ENCODE results near the gene VPS33A. TPM values are rescaled to one million over a fixed set of nuclear protein-coding genes. Genes with fewer than 3 reads are reported as not detected.

VPS33A gene
- total RNA-seq, 1 donor from 2014 or later, result 15.3 TPM

DNA sequence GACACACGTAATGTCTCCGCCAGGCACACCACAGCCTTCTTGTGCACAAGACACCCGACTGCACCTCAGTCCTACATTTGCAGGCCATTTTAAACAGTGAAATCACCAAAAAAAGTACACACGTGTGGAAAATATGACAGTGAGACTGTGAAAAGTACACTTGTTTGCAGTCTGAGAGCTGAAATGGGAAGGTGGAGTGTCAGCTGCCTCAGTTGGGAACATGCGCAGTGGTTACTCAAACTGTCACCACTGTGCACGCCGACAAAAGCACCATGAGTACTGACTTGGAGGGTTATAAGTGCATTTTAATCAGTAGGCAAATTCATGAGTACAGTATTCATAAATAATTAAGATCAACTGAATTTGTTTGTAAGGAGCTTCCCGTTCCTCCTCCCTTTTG lies 15.8 kb downstream of the VPS33A start:
- DNase-seq (ENCODE audit: low read depth in 2 of 2), result no peak

DNA sequence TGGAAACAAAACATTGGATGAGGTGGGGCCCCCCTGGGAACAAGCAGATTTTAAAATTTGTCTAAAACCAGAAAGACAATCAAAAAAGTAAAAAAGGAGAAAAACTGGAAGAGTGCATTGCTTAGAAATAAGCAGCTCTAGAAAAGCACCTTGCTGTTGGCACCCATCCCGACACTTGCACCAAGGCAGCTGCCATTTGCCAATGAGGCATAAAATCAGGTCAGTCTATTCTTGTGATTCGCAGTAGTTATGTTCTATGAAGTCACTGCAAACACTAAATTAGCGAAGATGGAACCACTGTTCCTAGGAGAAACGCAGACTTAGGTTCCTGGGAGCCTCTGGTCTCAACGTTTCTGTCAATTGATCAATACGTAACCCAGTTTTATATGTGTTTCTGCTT lies 16.2 kb downstream of the VPS33A start:
- DNase-seq (ENCODE audit: low read depth in 2 of 2), result no peak

DNA sequence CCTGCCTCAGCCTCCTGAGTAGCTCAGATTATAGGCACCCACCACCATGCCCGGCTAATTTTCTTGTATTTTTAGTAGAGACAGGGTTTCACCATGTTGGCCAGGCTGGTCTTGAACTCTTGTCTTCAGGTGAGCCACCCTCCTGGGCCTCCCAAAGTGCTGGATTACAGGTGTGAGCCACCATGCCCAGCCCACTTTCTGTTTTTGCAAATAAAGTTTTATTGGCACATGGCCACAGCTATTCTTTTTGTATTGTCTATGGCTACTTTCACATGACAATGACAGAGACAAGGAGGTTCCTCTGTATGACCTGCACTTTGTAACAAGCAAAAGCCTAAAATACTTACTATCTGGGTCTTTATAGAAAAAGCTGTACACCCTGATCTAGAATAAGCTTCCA lies 20.7 kb downstream of the VPS33A start:
- DNase-seq (ENCODE audit: low read depth in 2 of 2), result no peak

DNA sequence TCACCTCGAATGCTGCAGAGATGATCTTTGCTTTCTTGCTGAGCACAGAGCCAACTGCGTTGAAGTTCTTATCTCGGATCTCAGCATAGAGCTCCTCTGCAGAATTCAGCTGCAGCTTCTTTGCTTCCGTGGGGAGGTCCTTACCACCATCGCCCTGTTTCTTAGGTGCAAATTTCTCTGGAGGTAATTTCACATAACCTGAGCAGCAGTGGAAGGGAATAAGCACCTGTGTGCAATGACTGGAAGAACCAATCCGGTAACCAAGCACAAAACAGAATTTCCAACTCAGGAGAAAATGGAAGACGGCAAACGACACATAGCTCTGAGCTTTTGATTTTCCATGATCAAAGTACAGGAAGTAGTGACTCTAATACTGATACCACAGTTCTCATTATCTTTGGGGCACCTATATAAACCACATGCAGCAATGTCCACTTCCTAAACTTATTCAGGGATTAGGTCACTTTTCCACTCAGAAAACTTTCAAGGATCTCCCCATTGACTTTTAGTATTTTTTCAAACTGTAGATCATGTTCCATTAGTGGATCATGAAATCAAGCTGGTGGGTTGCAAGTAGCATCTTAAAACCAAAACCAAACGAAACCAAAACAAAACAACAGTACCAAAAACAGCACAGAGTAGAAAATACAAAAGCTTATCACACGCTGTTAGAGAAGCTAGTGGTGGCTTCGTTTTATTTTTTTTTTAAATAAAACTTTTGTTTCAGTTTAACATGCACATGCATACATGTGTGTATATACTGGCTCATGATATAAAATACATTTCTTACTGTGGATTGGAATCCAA lies 21.5 kb downstream of the VPS33A start:
- no peak for DNase-seq (ENCODE audit: low read depth in 2 of 2)

DNA sequence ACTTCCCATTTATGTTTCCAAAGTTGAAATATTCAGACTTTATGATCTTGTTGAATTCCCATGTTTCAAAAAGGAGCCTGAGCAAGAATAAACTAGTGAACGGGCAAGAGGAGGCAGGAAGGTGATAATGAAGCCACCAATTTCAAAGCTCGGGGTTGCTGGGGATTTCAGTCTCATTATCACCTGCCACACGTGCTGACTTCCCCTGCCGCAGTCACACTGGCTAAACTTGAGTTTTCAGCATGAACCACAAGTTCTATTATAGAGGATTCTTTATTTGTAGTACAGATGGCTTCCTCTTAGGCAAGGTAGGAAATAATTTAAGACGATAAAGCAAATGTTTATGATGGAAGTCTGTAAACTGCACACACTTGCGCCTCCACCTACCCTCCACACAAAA lies 22.3 kb downstream of the VPS33A start:
- no peak for DNase-seq (ENCODE audit: low read depth in 2 of 2)

DNA sequence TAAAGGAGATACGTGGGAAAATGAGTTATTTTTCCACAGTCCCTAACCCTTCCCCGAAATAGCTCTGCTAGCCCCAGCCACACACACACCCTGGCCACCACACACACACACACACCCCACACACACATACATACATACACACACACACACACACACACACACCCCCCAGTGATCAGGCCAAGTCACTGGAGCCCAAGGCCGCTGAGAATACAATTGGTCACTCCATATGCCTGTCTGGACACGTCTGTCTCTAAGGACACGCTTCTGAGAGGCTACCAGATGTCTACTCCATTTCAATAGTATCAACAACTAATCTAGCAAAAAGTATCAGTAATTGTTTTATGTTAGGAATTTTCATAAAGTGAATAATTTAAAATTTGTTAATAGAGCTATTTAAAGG lies 27.4 kb downstream of the VPS33A start:
- DNase-seq (ENCODE audit: low read depth in 2 of 2), result no peak

DNA sequence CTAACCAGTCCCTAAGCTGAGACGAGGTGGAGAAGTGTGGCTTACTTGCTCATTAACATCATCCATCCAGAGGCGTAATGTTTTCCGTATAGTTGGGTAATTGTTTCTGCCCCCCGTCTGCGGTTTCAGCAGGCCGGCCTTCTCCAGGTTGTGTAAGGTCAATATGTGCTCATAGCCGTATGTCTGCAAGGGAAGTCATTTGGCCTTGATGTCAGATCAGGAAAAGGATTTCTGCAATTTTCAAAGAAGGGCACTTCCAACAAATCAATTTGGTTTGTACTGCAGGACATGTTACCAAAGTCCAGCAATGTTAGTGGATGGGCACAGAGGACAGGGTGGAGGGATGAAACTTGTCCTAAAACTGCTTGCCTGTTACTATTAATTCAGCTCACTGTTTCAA lies 30.6 kb downstream of the VPS33A start:
- no peak for DNase-seq (ENCODE audit: low read depth in 2 of 2)

DNA sequence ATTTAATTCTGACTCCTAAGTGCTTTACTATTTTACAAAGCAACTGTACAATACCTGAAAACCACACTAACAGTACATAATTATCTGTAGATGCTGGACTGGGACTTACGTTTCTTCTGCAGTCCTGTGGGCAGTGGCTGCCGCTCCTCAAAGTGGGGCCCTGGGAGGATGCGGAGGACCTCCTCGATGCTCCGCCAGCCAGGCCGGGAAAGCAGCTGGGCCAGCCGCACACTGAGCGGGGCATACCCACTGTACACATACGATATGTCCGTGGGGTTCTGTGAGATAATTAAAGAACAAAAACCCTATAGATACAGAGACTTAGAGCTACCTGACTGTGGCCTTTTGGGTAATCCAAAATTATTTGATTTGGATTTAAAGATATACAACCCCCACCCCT lies 33.6 kb downstream of the VPS33A start:
- no peak for DNase-seq (ENCODE audit: low read depth in 2 of 2)

DNA sequence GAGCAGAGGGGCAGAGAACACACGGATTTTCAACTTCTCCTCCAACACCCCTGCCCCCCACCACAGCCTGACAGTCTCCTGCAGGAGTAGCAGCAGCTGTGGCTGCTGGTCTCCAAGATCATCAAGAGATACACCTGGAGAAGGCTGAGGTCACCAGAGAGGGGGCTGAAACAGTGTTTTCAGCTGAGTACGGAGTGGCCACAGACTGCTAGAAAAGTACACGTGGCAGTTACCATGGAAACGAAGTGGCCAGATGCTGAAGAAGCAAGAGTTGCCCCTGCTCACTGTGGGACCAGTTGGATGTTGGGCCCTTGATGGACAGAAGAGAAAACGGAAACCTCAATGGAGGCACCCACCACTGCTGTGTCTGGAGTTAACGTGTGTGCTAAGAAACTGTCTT lies 35.5 kb downstream of the VPS33A start:
- no peak for DNase-seq (ENCODE audit: low read depth in 2 of 2)

DNA sequence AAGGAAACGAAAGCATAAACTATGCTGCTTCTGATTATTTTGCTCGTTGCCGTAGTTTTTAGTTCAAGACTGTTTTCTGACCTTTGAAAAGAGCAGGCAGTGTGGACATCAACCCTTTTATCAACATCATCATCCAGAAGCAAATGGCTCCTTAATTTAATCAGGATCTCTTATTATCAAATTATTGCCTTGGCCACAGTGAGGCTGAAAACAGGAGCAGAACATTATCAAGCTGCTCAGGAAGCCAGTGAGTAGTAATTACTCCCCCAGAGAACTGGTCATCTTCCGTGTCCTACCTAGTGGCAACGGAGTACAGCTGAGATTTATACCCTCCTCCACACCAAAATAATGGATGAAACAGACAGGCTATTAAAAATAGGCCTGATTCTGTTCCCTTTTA lies 38.2 kb downstream of the VPS33A start:
- no peak for DNase-seq (ENCODE audit: low read depth in 2 of 2)

DNA sequence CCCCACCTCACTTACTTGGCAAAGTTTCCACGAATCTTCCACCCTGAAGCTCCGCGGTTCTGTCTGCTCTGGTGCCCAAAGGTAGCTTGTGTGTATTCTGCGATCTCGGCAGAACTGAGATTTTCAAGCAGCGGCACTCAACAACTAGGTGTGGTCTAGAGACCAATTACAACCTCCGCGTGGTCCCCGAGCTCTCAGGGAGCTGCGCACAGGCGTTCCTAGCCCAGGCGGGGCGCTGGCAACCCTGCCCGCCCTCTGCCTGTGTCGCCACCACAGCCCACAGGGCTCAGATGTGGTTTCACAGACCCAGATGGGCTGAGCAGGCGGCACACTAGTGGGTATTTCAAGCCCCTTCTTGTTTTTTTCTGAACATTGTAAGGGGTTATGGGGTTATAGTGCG lies 39.0 kb downstream of the VPS33A start:
- no peak for DNase-seq (ENCODE audit: low read depth in 2 of 2)

DNA sequence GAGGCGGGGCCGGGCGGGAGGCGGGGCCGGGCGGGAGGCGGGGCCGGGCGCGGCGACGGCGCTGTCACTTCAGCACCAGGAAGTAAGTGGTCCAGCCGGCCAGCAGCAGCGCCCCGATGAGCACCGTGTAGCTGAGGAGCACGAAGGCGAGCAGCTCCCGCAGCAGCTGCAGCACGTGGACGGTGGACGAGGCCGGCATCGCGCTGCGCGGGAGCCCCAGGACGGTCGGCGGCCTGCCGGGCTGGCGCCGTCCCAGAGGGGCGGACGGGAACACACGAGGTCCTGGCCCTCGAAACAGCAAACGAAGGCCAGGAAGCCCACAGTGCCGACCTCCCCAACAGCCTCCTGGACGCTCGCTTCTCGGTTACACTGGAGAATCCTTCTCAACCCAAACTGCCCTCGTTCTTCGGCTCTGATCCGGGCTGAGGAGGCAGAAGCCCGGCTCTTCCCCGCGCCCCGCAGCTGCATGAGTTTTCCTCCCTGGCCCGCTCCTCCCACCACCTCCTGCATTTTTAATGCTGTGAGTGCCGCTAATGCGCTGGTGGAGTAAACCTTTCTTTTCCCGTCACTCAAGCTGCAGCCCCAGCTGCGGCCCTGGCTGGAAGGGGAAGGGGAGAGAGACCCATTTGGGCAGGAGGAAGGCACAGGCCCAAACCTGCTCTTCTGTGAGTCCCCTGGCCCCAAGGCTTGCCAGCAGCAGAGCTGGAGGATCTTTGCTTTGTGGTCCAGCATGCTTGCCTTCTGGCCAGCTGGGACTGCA lies 39.7 kb downstream of the VPS33A start:
- no peak for DNase-seq (ENCODE audit: low read depth in 2 of 2)

DNA sequence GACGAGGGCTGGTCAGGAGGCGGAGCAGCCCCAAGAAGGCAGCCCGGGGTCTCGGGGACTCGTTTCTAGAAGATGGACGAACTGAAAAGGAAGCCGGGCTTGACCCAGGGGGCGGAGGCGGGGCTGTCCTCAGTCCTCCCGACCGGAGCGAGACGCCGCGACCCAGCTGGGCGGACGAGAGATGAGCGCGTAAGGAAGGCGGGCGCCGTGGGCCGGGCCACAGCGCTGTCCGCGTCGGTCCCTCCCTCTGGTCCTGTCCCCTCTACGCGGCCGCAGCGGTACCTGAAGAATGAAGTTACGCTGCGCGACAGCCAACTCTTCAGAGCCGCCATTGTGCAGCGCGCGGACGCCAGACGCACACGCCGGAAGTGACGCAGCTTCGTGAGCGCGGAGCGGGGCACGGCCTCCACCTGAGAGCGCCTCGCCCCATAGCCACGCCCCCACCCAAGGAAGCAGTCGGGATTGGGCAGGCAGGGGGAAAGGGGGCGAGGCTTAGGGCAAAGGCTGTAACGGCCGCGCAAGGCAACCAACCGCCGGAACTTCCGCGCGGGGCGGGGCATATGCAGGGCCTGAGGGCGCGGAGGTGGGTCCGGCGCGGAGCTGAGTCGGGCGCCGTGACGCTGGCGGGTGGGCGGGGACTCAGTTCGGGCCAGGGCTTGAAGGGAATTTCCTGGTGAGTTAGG lies 40.5 kb downstream of the VPS33A start, which contains the start of gene DIABLO:
DIABLO (minus strand) TSS at position 370 of the 683 bp plus-strand sequence; CDS start at position 332, 38 bp downstream.
- peak; percentile 98 to 100 for DNase-seq (ENCODE audit: low read depth in 2 of 2)

DNA sequence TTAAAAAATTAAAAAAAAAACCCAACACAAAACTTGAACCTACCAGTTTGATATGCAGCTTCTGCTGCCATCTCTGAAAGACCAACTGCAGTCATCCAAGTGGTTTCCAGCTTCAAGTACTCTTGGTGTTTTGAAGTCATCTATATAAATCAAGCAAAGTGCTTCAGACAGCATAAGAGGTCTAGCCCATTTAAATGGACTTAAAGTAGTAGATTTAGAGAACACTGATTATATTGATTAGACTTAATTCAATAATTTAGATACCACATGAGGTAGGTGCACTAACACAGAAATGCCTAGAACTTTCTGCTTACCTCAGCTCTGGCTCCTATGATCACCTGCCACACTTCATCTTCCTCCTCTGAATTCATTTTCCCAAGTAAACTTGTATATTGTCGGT lies 49.8 kb downstream of the VPS33A start:
- no peak for DNase-seq (ENCODE audit: low read depth in 2 of 2)

DNA sequence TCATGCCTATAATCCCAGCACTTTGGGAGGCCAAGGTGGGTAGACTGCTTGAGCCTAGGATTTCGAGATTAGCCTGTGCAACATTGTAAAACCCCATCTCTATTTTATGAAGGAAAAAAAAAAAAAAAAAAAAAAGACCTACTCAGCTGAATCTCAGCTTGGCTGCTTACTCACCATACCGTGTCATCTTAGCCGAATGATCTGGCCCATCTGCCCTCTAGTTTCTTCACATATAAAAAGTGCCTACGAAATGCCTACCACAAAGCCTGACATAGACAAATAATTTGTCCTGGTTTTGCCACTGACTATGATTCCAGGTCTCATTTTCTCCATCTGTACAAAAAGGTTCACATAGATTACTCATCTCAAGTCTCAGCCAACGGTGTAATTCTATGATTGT lies 50.5 kb downstream of the VPS33A start:
- DNase-seq (ENCODE audit: low read depth in 2 of 2), result no peak

DNA sequence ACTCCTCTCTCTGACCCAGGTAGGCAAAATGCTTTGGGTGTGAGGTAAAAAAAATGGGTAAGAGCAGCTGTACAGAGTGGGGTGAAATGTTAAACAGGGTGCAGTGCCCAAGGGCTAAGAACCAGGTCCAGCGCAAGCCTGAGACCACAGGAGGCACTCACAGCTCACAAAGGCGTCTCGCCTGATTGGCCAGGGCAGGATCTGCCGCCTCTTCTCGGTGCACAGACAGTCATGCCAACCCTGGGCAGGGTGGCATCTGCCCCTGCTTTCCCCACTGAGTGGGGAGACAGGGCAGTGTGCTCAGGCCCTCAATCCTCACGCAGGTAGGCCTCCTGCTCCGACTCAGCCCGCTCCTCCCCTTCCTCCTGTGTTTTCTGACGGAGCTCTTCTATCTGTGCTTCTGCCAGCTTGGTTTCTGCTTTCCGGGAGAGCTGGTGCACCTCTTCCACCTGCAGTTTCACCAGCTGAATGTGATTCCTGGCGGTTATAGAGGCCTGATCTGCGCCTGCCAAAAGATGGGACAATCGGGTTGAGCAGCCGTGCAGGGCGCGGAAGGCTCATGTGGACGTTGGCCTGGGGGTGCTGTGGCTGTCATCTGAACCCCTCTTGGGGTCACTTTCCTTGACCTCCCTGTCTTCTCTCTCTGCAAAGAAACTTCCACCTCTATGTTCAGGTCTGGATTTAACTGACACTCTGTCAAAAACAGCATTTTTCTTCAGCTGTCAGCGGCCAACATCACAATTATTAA lies 58.0 kb downstream of the VPS33A start:
- no peak for DNase-seq (ENCODE audit: low read depth in 2 of 2)

DNA sequence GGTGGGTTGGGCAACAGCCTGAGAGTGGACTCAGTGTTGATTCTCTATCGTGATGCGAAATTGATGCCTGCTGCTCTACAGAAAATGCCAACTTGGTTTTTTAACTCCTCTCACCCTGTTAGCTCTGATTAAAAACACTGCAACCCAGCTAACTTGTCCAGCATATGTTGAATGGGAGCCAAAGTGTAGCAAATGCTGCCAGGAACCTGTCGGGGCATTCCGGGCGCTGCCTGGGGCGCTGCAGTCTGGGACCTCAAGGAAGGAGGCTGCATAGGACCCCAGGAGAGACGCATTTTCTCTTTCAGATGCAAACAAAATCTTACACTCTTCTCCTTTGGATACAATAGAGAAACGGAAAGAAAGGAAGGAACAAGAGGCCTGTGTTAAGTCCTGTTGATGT lies 58.9 kb downstream of the VPS33A start:
- no peak for DNase-seq (ENCODE audit: low read depth in 2 of 2)

DNA sequence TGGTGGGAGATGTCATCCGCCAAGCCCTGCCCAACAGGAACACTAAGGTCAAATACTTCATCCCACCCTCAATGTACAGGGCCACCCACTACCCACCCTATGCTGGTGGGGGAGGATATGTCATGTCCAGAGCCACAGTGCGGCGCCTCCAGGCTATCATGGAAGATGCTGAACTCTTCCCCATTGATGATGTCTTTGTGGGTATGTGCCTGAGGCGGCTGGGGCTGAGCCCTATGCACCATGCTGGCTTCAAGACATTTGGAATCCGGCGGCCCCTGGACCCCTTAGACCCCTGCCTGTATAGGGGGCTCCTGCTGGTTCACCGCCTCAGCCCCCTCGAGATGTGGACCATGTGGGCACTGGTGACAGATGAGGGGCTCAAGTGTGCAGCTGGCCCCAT lies 59.3 kb downstream of the VPS33A start:
- no peak for DNase-seq (ENCODE audit: low read depth in 2 of 2)

DNA sequence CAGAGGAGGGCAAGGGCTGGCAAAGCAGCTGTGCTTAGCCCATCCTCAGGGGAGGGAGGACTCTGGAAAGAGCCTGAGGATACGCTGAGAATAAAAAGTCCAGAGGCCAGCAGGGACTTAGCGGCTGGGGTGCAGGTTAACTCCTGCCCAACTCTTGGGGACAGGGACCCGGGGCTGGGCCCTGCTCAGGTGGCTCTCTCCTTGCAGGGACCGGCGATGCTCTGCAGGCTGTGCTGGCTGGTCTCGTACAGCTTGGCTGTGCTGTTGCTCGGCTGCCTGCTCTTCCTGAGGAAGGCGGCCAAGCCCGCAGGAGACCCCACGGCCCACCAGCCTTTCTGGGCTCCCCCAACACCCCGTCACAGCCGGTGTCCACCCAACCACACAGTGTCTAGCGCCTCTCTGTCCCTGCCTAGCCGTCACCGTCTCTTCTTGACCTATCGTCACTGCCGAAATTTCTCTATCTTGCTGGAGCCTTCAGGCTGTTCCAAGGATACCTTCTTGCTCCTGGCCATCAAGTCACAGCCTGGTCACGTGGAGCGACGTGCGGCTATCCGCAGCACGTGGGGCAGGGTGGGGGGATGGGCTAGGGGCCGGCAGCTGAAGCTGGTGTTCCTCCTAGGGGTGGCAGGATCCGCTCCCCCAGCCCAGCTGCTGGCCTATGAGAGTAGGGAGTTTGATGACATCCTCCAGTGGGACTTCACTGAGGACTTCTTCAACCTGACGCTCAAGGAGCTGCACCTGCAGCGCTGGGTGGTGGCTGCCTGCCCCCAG lies 60.0 kb downstream of the VPS33A start:
- DNase-seq (ENCODE audit: low read depth in 2 of 2), result no peak

DNA sequence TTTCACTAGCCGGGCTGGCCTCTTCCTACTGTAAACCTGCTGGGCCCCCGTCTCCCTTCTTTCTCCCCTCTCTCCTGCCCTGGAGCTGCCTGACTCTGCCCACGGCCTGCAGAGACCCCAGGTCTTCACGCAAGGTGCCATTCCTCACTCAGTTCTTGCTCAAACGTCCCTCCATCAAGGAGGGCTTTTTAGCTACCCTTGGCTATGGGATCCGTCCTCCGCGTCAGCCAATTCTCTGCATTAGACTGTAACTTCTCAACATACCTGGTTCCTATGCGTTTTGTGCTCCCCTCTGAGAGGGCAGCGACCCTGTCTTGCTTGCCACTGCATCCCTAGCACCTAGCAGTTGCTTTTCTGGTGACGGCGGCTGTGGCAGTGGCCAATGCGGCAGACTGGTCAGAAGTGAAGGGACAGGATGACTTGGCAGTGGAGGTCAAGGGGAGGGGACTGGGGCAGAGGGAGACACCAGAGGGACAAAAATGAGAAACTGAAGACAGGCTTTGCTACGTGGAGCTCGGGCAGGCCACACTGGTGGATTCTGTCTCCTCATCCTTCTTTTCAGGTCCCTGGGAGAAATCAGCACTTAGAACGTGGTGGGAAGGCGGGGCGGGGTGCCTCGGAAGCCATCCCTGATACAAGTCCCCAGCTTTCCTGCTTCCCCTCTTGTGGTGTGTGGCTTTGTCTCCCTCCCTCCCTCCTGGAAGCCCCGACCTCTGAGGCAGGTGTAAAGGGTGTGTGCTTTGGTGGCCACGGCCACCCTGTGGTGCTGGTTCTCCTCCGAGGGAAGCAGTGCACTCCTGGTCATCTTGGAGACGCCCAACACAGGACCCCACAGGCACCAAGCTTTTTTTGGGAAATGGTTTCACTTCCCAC lies 61.0 kb downstream of the VPS33A start:
- DNase-seq (ENCODE audit: low read depth in 2 of 2), result no peak

Data from dermis microvascular lymphatic vessel endothelial cell (primary cell).